Activated CD4-positive, alpha-beta T cell treated with anti-CD3 and anti-CD28 coated beads, Interleukin-2, amount 50 U/mL, for 24 hours (primary cell): ENCODE data around the gene PRXL2A.
"Not testable (repeated sequence)": the region's sequence is repeated elsewhere in the genome, so short reads cannot be mapped to it uniquely, and the experiment has no call there.

ENCODE experiments used
- DNase-seq, 2 donors: peaks; one replicate each; pipeline ENCODE4 v3.0.0-alpha.2; 2020; ENCODE audit warnings: low read depth in 1 of 2, low spot score in 1 of 2

PRXL2A gene

DNA sequence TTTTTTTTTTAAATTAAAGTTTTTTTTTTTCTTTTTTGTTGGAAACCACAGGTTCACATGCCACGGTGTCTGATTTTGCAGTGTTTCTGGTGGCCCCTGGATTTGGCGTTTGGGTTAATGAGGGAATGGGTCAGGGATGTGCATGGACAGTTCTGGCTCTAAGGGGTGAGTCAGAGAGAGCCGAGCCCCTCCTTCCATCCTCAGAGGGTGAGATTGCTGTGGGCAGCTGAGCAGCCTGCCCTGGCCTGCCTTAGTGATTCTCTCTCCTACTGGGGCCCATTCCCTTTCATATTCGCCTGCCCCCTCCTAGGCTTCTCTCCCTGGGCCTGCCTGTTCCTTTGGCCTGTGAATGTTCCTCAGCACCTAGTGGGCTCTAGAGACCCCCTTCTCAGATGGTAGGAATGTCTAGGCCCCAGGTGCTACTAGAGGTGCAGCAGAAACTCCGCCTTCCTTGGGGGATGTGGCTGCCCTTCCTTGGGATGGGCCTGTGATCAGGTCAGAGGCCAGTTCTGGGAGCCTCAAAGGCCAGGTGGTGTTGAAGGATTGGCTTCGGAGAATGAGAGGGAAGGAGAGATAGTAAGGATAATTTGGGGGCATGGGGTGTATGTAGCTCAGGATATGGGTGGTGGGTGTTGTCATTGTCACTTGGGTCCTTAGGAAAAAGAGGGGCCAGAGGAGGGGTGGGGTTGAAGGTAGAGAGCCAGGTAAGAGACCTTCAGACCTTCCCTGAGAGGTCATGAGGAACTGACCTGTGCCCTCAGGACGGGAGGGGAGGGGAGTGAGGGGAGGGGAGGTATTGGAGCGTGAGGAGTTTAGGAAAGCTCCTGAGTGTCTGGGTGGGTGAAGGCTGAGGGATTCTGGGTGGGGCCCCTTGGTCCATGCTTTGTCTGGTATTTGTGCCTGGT lies 65.6 kb downstream of the PRXL2A start:
- DNase-seq = no peak

DNA sequence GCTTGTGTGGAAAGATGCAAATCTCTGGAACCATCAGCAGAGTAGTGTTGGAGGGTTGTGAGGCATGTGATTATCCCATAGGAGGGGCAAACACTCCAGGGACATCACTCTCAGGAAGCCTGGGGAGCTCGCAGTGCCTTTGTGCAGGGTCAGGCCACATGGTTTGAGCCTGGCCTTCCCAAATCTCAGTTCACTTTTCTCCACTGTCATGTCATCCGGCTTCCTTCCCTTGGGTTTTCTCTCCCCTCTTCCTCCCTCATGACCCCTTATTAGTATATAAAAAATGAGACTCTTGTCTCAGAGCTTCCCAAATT lies 66.2 kb downstream of the PRXL2A start:
- DNase-seq = no peak

DNA sequence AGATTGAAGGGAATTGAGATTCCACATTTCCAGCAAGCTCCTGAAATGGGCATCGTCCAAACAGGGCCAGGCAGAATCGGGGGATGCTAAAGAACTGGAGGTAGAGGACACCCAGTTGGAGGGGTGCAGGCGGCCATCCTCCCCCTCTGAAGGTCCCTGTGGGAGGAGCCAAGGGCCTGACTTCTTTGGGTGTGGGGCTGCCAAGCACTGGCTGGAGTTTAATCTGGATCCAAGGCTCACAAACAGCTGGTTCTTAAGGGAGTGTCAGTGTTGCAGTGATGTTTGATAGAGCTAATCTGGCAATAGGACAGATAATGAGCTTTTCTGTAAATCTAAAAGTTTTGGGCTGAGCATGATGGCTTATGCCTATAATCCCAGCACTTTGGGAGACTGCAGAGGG lies 66.6 kb downstream of the PRXL2A start:
- DNase-seq = no peak

DNA sequence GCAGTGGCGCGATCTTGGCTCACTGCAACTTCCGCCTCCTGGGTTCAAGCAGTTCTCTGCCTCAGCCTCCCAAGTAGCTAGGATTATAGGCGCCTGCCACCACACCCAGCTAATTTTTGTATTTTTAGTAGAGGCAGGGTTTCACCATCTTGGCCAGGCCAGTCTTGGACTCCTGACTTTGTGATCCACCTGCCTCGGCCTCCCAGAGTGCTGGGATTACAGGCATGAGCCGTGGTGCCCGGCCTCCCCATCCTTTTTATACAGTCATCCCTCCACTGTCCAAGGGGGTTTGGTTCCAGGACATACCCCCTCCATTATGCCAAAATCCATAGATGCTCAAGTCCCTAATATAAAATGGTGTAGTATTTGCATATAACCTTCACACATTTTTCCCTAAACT lies 67.3 kb downstream of the PRXL2A start:
- DNase-seq = not testable (repeated sequence)

DNA sequence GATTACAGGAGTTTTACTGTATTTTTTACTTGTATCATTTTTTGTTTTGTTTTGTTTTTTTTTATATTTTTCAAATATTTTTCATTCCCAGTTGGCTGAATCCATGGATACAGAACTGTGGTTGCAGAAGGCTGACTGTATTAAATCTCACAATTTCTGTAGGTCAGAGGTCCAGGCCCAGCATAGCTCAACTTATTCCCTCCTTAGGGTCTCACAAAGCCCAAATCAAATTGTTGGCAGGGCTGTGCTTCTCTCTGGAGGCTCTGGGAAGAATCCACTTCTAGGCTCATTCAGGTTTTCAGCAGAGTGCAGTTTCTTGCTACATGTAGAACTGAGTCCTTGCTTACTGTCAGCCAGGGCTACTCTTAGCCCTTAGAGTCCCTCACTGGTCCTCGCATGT lies 68.3 kb downstream of the PRXL2A start:
- no peak for DNase-seq

DNA sequence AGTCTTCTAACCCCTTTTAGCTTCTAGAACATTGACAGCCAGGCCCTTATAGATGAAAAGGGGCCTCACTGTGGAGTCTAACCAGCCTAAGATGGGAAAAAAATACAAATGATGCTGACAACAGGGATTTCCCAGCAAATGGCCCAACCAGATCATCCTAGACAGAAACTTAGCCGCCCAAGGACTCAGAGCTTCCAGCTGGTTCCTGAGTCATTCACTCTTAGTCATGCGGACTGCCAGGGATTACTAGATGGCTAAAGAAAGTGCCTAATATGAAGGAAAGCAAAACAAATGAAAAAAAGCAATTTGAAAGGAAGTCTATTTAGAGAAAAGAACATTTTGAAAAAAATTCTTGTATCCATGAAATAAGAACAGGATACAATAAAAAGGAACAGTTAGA lies 69.5 kb downstream of the PRXL2A start:
- no peak for DNase-seq

DNA sequence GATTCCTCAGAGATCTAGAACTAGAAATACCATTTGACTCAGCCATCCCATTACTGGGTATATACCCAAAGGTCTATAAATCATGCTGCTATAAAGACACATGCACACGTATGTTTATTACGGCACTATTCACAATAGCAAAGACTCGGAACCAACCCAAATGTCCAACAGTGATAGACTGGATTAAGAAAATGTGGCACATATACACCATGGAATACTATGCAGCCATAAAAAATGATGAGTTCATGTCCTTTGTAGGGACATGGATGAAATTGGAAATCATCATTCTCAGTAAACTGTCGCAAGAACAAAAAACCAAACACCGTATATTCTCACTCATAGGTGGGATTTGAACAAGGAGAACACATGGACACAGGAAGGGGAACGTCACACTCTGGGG lies 72.0 kb downstream of the PRXL2A start:
- DNase-seq = not testable (repeated sequence)

DNA sequence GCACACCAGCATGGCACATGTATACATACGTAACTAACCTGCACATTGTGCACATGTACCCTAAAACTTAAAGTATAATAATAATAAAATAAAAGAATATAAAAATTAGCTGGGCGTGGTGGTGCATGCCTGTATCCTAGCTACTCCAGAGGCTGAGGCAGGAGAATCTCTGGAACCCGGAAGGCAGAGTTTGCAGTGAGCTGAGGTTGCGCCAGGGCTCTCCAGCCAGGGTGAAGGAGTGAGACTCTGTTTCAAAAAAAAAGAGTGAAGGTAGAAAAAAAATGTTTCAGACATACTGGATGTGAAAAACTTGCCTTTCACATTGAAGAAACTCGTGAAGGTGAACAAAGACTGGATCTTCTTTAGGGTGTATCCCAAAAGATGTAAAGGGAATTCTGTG lies 72.5 kb downstream of the PRXL2A start:
- no peak for DNase-seq

DNA sequence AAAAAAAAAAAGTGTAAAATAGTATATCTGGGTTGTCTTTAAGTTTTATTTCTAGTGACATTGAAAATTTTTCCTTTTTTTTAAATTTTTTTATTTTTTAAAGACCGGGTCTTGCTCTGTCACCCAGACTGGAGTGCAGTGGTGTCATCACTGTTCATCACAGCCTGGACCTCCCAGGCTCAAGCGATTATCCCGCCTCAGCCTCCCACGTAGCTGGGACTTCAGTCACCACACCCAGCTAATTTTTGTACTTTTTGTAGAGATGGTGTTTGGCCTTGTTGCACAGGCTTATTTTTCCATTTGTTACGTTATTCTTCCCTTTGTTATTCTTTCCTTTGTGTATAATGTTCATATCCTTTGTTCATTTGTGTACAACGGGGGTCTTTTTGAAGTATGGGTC lies 75.9 kb downstream of the PRXL2A start:
- DNase-seq = no peak

DNA sequence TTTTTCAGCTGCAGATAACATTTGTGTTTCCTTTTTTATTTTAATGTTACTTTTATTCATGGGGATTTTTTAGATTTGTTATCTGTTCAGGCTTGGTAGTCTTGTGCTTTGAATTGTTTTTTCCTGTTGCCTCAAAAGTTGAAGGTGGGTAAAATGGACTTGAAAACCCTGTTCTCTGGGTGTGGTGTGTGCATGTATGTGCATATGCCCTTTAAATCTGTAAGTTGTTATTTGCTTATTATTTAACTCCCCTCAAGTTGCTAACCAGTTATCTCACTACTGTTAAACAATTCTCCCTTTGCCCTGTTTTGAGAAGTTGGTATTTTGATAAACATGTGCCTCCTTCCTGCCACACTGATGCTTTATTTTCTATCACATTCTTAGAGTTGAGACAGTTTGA lies 76.3 kb downstream of the PRXL2A start:
- no peak for DNase-seq

DNA sequence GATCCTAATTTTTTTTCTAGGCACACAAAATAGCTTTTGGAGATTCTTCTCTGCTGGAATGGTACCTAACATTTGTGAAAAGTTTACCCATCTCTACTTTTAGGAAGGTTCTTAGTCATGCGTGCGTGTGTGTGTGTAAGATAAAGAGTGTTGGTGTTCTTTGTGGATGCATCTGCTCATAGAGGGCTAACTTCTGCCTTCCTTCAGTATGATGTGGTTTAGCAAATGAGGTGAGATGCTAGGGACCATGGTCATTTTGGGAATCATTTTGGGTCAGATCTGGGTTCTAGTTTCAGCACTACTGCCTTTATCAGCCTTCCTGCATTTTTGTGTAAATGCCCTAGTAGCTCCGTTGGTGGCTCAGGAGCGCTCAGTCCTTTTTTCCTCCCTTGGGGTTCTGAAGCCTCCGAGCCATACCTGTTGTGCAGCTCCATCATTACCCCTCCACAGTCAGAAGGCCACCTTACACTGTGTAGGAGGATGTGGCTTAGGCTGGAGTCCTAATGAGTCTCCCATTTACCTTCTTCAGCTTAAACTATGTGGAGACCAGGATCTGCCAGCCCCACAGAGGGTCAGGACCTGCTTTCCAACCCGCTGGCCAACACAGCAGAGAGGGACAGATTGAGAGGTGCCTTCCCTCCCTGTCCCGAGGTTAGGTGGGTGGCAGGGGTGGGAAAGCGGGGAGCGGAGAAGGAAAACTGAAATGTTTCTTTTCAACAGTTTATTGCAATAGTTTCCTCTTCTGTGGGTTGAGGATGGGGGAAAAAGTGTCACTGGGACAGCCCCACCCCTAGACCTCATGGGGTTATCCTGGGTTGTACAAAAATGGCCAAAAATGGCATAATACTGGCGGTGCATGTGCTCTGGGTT lies 77.0 kb downstream of the PRXL2A start:
- DNase-seq = no peak

DNA sequence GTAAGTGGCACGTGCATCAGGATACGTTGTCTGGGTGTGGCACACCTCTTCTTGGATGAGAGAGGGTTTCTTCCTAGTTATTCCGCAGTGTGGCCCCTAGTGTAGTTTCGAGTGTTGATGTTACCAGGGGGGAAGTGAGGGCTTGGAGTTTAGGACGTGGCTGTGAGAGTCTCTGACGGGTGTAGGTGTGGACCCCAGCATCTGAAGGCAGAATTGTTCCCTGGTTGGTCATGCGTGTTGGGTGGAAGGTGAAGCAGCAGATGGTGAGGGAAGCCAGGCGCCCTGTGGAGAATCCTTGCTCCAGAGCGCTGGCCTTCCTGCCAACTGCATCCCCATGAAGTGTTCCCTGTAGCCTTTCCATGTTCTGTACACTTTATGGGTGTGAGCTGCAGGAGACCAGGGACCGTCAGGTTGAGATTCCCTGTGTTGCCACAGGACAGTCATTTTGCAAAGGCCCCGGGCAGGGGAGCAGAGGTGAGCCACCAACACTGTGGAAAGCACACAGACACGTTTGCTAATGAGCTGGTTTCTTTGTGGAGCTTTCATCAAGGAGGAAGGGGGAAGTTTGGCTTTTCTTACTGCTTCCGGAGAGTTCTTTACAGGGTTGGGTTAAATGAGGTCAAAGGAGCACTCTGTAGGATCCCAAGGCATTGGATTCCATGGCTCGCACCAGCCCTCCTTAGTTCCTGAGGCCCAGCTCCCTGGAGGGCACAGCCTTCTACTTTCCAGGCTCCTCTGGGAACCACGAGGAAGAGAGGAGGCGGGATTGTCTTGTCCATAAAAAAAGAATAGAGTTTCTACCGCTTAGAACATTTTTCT lies 77.8 kb downstream of the PRXL2A start:
- no peak for DNase-seq
